PC-3 (cell line): Measurements from ENCODE around the gene PREX1. TPM values are rescaled to one million over a fixed set of nuclear protein-coding genes. Genes with fewer than 3 reads are reported as not detected.
"Not testable (repeated sequence)": the region's sequence is repeated elsewhere in the genome, so short reads cannot be mapped to it uniquely, and the experiment has no call there.

Source experiments
- ATAC-seq: fragments of 200-7000 bp; cut with Tn5 transposase; 2 replicates; pipeline ENCODE4 v1.9.1; 2020; ENCODE audit warnings: mild to moderate bottlenecking, moderate library complexity
- BruUV-seq: library from RNA; stranded (reverse); fragments of 400-500 nt; replicated peaks from 2 replicates; lab custom pipeline; 2021; lab: Mats Ljungman, UMichigan
- CTCF ChIA-PET: fragments of 300-600 bp; sonication (Branson Sonifier 250); formaldehyde crosslinking; loops from one replicate; lab custom pipeline; 2022; ENCODE audit warnings: antibody characterized with exemption; lab: Charles Lee
- POLR2A ChIA-PET: fragments of 300-600 bp; sonication (Branson Sonifier 250); formaldehyde crosslinking; loops from one replicate; lab custom pipeline; 2022; ENCODE audit warnings: antibody characterized with exemption; ENCODE audit not compliant: unreplicated experiment; lab: Charles Lee
- DNase-seq: peaks from one replicate; pipeline ENCODE4 v3.0.0-alpha.2; 2015
- H2AFZ ChIP-seq: fragments of 300-600 bp; sonication (generic); 2 replicates; pipeline ENCODE4 v1.6.0; 2016; ENCODE audit warnings: antibody characterized with exemption, low read length
- H3F3A ChIP-seq: fragments of 300-600 bp; sonication (generic); one replicate; pipeline ENCODE4 v1.6.0; 2017; ENCODE audit warnings: antibody characterized with exemption, low read length, control low read depth, mild to moderate bottlenecking; ENCODE audit not compliant: unreplicated experiment
- H3K27ac ChIP-seq: fragments of 300-600 bp; sonication (generic); 2 replicates; pipeline ENCODE4 v1.5.1; 2016; ENCODE audit warnings: mild to moderate bottlenecking, low read length
- H3K27me3 ChIP-seq: fragments of 300-600 bp; sonication (generic); 2 replicates; pipeline ENCODE4 v1.6.1; 2016; ENCODE audit warnings: low read length, mixed read lengths
- H3K36me3 ChIP-seq: fragments of 300-600 bp; sonication (generic); 2 replicates; pipeline ENCODE4 v1.6.1; 2016; ENCODE audit warnings: low read depth, mixed run types, low read length, mixed read lengths
- H3K4me1 ChIP-seq: fragments of 300-600 bp; sonication (generic); 2 replicates; pipeline ENCODE4 v1.5.1; 2016; ENCODE audit warnings: low read length; ENCODE audit not compliant: insufficient read depth
- H3K4me2 ChIP-seq: fragments of 300-600 bp; sonication (generic); 2 replicates; pipeline ENCODE4 v1.6.0; 2016; ENCODE audit warnings: low read length
- H3K4me3 ChIP-seq: fragments of 300-600 bp; sonication (generic); 2 replicates; pipeline ENCODE4 v1.5.1; 2016; ENCODE audit warnings: mild to moderate bottlenecking, low read length, mixed read lengths
- H3K79me2 ChIP-seq: fragments of 300-600 bp; sonication (generic); 2 replicates; pipeline ENCODE4 v1.6.1; 2017; ENCODE audit warnings: low read length, mixed read lengths
- H3K9ac ChIP-seq: fragments of 300-600 bp; sonication (generic); 2 replicates; pipeline ENCODE4 v1.6.0; 2016; ENCODE audit warnings: mild to moderate bottlenecking, low read length
- H3K9me2 ChIP-seq: fragments of 300-600 bp; sonication (generic); replicated peaks from 2 replicates; pipeline ENCODE4 v1.6.1; 2016; ENCODE audit warnings: mixed run types, low read length, mixed read lengths
- H3K9me3 ChIP-seq: fragments of 300-600 bp; sonication (generic); 2 replicates; pipeline ENCODE4 v1.6.1; 2016; ENCODE audit warnings: low read length, mixed read lengths
- H4K20me1 ChIP-seq: fragments of 300-600 bp; sonication (generic); 2 replicates; pipeline ENCODE4 v1.6.1; 2016; ENCODE audit warnings: low read length, mixed read lengths
- CTCF ChIP-seq: fragments of 300-600 bp; sonication (generic); conservative IDR thresholded peaks from 2 replicates; pipeline ENCODE4 v1.5.1; 2017; ENCODE audit warnings: antibody characterized with exemption, low read depth, mild to moderate bottlenecking, low read length
- EZH2 ChIP-seq: fragments of 300-600 bp; sonication (generic); IDR thresholded peaks from one replicate; pipeline ENCODE4 v1.6.1; 2017; ENCODE audit warnings: antibody characterized with exemption, mild to moderate bottlenecking, low read length; ENCODE audit not compliant: unreplicated experiment
- EZH2phosphoT487 ChIP-seq: fragments of 300-600 bp; sonication (generic); IDR thresholded peaks from 2 replicates; pipeline ENCODE4 v1.6.1; 2018; ENCODE audit warnings: mild to moderate bottlenecking, antibody characterized with exemption, low read length, borderline replicate concordance
- intact Hi-C: fragments of 100-400 bp; cut with micrococcal nuclease; formaldehyde crosslinking; loops from 2 replicates; pipeline ENCODE4 v1.9.0; 2023
- total RNA-seq: library from RNA; depleted of rRNA; stranded (reverse); fragments of >200 nt; gene quantifications from 2 replicates; pipeline ENCODE4 v1.2.3, GENCODE V29; 2014

Gene PREX1
- total RNA-seq, 1 experiment from 2014 or later: 22.1 TPM

- Histone ChIP-seq H3K9me3 (no peaks in the 10 kb centered on the region), H3K4me3 (no peak overlapping the region), H3K9ac (no peak overlapping the region), H3K4me1 (peaks cover 16% of the 10 kb centered on the region; the same call in 1 of the 2 replicates), H3K27ac (no peak overlapping the region), H3K4me2 (no peak overlapping the region), H2AFZ (no peak overlapping the region), H3K79me2 (no peaks in the 10 kb centered on the region), H3K9me2 (no peaks in the 10 kb centered on the region), H3K36me3 (no peaks in the 10 kb centered on the region), H3F3A (no peaks in the 10 kb centered on the region), H3K27me3 (no peaks in the 10 kb centered on the region), H4K20me1 (no peaks in the 10 kb centered on the region)
- TF ChIP-seq EZH2phosphoT487 (no peak), CTCF (no peak), EZH2 (no peak)
- BruUV-seq: no TSS peak
- DNase-seq (no peak), ATAC-seq (no peak)
- ChIA-PET POLR2A (no interaction called here), CTCF (no interaction called here)
- intact Hi-C loops: no loop called here
Observed at GRCh38 chr20:48813930-48814546, 13.8 kb downstream of the PREX1 start.

- Histone ChIP-seq H3K4me1 (peaks cover 16% of the 10 kb centered on the region; the same call in 1 of the 2 replicates), H3K79me2 (no peaks in the 10 kb centered on the region), H3K9me3 (no peaks in the 10 kb centered on the region), H3K4me2 (no peak overlapping the region), H3K4me3 (no peak overlapping the region), H3K9ac (no peak overlapping the region), H3K9me2 (no peaks in the 10 kb centered on the region), H3K27me3 (no peaks in the 10 kb centered on the region), H2AFZ (no peak overlapping the region), H3F3A (no peaks in the 10 kb centered on the region), H3K27ac (no peak overlapping the region), H3K36me3 (no peaks in the 10 kb centered on the region), H4K20me1 (no peaks in the 10 kb centered on the region)
- no peak for DNase-seq
- TF ChIP-seq EZH2phosphoT487 (no peak), CTCF (no peak), EZH2 (no peak)
- ATAC-seq: no peak
- intact Hi-C loops: no loop called here
- ChIA-PET POLR2A (no interaction called here), CTCF (no interaction called here)
- BruUV-seq: no TSS peak
Observed at GRCh38 chr20:48813446-48813747, 14.4 kb downstream of the PREX1 start.

- Histone ChIP-seq H3K4me3 (no peak overlapping the region), H3K9ac (no peak overlapping the region), H3K79me2 (no peaks in the 10 kb centered on the region), H3K27me3 (no peaks in the 10 kb centered on the region), H3F3A (no peaks in the 10 kb centered on the region), H3K4me1 (peaks cover 16% of the 10 kb centered on the region; the same call in 1 of the 2 replicates), H2AFZ (no peak overlapping the region), H3K9me2 (no peaks in the 10 kb centered on the region), H4K20me1 (no peaks in the 10 kb centered on the region), H3K4me2 (no peak overlapping the region), H3K36me3 (no peaks in the 10 kb centered on the region), H3K9me3 (no peaks in the 10 kb centered on the region), H3K27ac (peak overlapping the region; percentile 18; the same call in 1 of the 2 replicates)
- ATAC-seq (peak; percentile 52), DNase-seq (no peak)
- ChIA-PET POLR2A (no interaction called here), CTCF (interaction anchor here (0.5 kb wide), 1 partner anchor 92 kb away, joined by 7 read pairs; no protein-coding TSS in a partner anchor)
- intact Hi-C loops: no loop called here
- TF ChIP-seq EZH2 (no peak), CTCF (no peak)
- no TSS peak for BruUV-seq
Observed at GRCh38 chr20:48812600-48813445, 15.0 kb downstream of the PREX1 start.

GRCh38 chr20:48812114-48812513 is 15.7 kb downstream of the PREX1 start:
- H3K9me3 ChIP-seq, POLR2A ChIA-PET, ATAC-seq, H3F3A ChIP-seq, H3K27me3 ChIP-seq, H3K9me2 ChIP-seq, H2AFZ ChIP-seq, H3K27ac ChIP-seq, H4K20me1 ChIP-seq, H3K4me2 ChIP-seq, CTCF ChIA-PET, H3K9ac ChIP-seq, intact Hi-C loops, H3K4me3 ChIP-seq, H3K36me3 ChIP-seq, DNase-seq, BruUV-seq, H3K79me2 ChIP-seq: not testable (repeated sequence)
- peaks cover 16% of the 10 kb centered on the region; the same call in 1 of the 2 replicates for H3K4me1 ChIP-seq
